ENCODE data around the gene SUGCT.

Gene SUGCT

DNA sequence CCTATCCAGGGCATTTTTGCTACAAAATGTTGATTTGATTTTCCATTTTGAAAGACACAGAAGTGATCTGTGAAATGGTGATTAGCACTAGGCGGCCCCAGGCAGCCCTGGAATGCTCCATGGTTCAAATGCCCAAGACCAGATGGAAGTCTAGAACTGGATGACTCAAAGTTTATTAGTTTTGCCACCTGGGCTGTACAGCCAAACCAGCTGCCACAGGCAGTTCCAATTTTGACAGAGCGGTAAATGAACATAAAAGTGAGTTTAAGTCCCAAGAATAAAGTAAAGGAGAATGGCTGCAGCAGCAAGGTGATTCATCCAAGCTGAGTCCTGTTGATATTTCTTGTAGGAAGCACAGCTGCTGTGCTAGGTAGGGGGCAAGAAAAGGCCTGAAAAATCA lies 180.5 kb downstream of the SUGCT start:
- no peak for DNase-seq (ENCODE audit: low spot score)
- no peak for FAIRE-seq

DNA sequence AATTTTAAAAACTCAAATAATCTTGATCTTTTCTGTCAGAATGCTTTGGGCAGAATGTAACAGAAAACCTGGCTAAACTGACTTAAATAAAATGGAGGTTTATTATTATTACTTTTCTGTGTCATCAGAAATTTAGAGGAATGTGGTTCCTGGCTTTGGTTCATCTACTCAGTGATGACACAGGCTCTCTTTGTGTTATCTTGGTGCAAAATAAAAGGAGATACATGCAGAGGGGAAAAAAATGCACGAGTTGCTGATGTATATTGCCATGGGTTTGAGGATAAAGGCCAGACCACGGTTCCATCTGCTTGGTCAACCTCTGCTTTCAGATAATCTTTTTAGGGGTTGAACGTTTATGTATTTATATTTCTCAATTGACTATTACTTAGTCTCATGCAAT lies 181.4 kb downstream of the SUGCT start:
- no peak for FAIRE-seq
- no peak for DNase-seq (ENCODE audit: low spot score)

GRCh38 chr7:40324914-40325313 lies 190.1 kb downstream of the SUGCT start:
- peak; percentile 23 for FAIRE-seq
- no peak for DNase-seq (ENCODE audit: low spot score)

- DNase-seq (ENCODE audit: low spot score), result no peak
- FAIRE-seq, result no peak
Observed at GRCh38 chr7:40327113-40327512, 192.3 kb downstream of the SUGCT start.

DNA sequence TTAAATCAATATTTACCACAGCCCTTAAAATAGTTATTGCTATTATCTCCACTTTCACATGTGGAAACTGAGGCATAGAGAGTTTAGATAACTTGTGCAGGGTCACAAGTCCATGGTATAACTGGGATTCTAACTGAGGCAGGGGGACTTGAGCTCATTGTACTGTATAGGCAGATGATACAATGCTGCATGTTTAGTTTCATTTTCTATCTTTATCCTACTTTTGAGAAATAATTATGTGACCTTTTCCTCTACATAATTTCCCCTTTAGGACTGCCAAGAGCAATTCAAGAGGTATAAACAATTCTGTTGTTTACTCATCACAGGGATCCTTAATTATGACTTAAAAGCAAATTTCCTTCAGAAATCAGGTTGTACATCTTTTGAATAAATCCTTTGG lies 193.1 kb downstream of the SUGCT start:
- DNase-seq (ENCODE audit: low spot score) (no peak), FAIRE-seq (no peak)

- peak; percentile 60 for DNase-seq (ENCODE audit: low spot score)
- FAIRE-seq, result peak; percentile 82
Observed at GRCh38 chr7:40329601-40330153, 194.9 kb downstream of the SUGCT start.

DNA sequence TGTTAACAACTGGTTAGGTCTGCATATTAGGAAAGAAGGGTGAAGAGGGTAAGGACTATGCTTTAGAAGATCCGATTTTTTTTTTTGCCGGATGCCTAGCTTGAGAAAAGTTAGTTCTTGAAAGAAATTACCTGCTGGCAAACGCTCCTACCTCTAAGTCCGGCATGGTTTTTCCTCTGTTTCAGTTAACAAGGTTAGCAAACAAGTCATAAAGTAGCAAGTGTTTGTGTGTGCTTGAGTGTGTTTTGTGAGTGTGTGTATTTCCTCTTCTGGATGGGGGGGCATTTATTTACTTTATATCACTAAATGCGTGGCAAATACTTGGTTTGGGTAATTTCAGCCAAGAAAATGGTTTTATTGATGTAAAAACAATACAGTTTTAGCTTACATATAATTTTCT lies 195.6 kb downstream of the SUGCT start:
- FAIRE-seq, result no peak
- no peak for DNase-seq (ENCODE audit: low spot score)

GRCh38 chr7:40331915-40332314 lies 197.1 kb downstream of the SUGCT start:
- DNase-seq (ENCODE audit: low spot score) (no peak), FAIRE-seq (no peak)

DNA sequence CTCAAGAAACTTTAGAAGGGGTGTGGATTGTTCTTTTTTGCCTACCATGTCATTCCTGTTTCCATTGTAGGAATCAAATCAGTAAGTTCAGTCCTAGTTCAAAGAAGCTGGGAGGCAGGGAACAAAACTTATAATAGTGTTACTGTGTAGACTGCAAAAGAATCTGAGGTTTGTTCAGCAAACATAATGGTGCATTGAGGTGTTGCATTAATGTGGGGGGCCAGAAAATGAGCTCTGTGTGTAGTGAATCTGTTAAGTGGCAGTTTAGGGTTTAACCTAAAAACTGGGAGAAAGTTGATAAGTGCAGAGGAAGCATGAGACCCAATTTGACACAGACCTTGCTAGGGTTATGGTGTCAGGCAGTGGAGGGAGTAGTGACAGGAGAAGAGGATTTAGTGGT lies 197.7 kb downstream of the SUGCT start:
- DNase-seq (ENCODE audit: low spot score) (no peak), FAIRE-seq (no peak)

DNA sequence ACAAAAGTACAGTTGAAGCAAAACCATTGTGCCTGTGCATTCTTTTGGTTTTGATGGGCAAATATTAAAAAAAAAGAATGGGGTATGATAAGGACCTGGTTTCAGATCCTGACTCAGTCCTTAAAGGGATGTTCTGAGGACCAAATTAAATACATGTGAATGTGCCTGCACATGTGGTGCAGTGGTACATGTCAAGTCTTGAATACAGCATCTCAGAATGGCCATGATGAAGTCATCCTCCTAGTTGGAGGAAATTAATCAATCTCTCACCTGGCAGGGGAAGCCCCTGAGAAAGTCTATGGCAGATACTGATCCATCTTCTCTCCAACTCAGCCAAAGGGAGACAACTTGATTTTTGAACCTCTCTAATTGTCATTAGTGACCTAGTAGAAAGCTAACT lies 207.0 kb downstream of the SUGCT start:
- no peak for FAIRE-seq

DNA sequence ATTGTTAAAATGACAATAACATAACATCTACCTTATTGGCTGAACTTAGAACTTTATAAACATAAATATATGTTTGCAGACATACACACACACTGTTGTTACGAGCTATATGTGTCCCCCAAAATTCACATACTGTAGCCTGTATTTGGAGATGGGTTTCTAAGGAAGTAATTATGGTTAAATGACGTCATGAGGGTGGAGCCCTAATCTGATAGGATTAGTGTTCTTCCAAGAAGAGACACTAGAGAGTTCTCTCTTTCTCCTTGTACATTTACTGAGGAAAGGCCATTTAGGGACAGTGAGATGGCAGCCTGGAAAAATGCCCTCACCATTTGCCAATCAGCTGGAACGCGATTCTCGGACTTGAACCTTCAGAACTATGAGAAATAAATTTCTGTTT lies 211.7 kb downstream of the SUGCT start:
- DNase-seq (ENCODE audit: low spot score), result no peak

More for the DNA sequence above, 207.0 kb downstream of the SUGCT start:
- DNase-seq (ENCODE audit: low spot score), result no peak

DNA sequence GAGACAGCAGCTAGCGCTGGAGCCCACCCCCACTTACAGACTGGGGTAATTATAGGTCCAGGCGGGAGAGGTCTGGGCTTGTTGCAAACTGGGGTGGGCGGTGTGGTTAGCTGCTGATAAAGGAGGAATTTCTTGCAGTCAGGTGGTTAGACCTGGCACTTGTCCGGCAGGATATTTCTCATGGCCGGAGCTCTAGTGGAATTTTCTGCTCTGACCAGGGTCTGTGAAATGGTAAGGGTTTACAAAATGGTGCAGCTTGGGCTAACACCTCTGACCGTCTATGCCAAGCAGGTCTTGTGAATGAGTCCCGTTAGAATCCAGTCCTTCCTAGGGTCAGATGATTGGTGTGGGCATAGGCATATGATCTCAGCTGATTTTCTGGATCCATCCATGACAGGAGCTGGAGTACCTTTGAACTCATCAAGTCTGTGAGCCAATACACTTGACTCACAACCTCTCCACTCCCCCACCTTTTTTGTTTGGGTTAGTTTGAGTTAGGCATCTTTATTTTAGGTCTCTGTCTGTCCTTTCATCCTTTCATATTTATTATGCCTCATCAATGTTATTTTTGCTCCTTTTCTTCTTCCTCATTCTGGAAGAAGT lies 213.4 kb downstream of the SUGCT start:
- FAIRE-seq, result no peak
- DNase-seq (ENCODE audit: low spot score), result no peak

More for the DNA sequence above, 211.7 kb downstream of the SUGCT start:
- no peak for FAIRE-seq

GRCh38 chr7:40350100-40350499 lies 215.3 kb downstream of the SUGCT start:
- DNase-seq (ENCODE audit: low spot score), result no peak
- peak; percentile 74 for FAIRE-seq

DNA sequence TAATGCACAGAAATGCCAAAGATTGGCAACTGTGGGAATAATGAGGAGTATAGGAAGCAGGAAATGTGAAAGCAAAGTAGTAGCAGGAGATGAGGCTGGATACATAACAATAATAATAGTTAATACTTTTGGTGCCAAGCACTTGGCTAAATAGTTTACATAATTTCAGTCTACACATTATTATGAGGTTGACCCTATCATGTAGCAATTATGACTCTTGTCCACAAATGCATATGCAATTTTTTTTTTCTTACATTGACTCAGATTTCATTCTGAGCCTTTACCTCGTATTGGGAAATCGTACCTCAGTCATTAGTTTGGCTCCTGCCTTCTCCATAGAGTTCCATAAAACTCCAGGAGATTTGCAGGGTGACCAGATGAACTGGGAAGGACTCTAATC lies 219.9 kb downstream of the SUGCT start:
- FAIRE-seq (no peak), DNase-seq (ENCODE audit: low spot score) (no peak)

GRCh38 chr7:40356312-40356711 lies 221.5 kb downstream of the SUGCT start:
- FAIRE-seq, result no peak
- no peak for DNase-seq (ENCODE audit: low spot score)

GRCh38 chr7:40356871-40357709 lies 222.3 kb downstream of the SUGCT start:
- FAIRE-seq (peak; percentile 49), DNase-seq (ENCODE audit: low spot score) (no peak)

- no peak for FAIRE-seq
- no peak for DNase-seq (ENCODE audit: low spot score)
Observed at GRCh38 chr7:40369641-40370277, 235.0 kb downstream of the SUGCT start.

DNA sequence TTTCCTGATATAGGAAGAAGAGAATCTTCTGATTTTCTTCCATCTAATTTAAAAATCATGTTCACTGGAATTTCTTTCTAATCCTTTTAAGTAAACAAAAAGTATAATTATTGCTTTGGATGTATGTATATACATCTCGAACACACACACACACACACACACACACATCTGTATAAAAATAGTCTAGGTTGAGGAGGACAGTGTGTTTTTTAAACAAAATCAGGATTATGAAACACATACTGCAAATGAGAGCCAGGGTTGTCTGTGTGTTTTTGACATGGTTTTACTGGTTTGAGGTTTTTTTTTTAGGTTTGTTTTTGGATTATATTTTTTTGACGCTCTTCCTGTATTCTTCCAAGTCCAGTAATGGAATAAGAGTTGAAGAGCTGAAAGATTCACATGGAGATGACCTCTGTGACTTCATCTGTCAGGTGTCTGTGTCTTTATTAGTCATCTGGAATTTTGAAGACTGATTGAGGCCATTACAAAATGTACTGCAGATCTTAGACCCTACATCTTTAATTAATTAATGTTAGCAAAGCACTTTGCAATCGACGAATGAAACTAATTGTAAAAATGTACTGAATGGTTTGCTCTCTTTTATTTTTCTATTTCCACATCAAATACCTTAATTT lies 237.1 kb downstream of the SUGCT start:
- FAIRE-seq (peak; percentile 62), DNase-seq (ENCODE audit: low spot score) (no peak)

DNA sequence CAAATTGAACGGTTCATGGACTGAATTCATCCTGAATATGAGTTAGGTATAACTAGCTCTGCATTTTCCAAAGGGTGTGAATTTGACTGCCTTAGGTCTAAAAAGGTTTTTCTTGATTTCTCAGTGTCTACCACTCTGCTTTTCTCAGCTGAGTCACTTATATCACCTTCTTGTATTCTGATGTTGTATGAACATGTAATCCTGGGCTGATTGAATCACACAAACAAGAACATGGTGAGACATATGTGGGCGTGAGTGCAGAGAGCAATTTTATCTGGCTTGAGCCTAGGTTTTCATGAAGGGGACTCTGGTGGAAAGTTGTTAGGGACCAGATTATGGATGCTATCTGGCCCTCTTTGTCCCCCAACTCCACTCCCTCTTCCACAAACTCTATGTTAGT lies 239.8 kb downstream of the SUGCT start:
- FAIRE-seq, result no peak
- DNase-seq (ENCODE audit: low spot score), result no peak

- DNase-seq (ENCODE audit: low spot score) (no peak), FAIRE-seq (no peak)
Observed at GRCh38 chr7:40380111-40380510, 245.3 kb downstream of the SUGCT start.

DNA sequence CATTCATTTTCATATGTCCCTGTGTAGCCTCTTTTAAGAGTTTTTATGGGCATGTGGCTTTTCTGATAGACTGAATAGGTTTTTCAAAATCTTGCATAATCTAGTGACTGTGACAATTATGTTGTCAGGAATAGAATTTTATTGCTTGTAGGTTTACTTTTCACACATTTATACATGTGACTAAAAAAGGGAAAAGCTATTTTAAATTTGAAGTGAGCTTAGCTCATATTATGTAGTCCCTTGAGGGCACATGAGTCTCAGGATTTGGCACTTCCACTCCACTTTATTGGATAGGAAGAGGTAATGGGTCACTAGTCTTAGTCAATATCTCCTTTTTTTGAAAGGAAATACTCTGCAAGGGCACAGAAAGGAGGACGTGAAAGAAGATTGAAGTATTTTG lies 247.3 kb downstream of the SUGCT start:
- DNase-seq (ENCODE audit: low spot score), result no peak
- no peak for FAIRE-seq

GRCh38 chr7:40393660-40394059 lies 258.9 kb downstream of the SUGCT start:
- FAIRE-seq (no peak), DNase-seq (ENCODE audit: low spot score) (no peak)

All from RCC 7860 (cell line).